ENCODE results near the gene LIM2.
"Not testable (repeated sequence)": the region's sequence is repeated elsewhere in the genome, so short reads cannot be mapped to it uniquely, and the experiment has no call there.

DNA sequence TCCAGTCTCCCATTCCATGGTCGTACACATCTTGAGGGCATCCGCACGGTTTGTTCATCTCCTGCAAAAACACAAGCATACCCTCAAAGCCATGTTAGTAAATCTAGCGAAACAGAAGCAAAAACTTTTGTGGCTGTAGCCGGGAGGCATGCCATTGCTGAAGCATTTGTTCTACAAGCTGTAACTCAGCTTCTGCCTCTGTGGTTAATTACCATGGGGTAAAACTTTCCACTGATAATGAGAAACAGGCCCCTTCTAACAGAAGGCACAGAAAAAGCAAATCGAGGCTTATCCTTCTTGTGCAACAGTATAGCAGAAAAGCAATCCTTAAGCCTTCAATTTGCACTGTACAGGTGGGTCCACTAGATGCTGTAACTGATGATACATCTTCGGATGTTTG is 12.2 kb upstream of the LIM2 start:
- TF ChIP-seq, protein P1, sequence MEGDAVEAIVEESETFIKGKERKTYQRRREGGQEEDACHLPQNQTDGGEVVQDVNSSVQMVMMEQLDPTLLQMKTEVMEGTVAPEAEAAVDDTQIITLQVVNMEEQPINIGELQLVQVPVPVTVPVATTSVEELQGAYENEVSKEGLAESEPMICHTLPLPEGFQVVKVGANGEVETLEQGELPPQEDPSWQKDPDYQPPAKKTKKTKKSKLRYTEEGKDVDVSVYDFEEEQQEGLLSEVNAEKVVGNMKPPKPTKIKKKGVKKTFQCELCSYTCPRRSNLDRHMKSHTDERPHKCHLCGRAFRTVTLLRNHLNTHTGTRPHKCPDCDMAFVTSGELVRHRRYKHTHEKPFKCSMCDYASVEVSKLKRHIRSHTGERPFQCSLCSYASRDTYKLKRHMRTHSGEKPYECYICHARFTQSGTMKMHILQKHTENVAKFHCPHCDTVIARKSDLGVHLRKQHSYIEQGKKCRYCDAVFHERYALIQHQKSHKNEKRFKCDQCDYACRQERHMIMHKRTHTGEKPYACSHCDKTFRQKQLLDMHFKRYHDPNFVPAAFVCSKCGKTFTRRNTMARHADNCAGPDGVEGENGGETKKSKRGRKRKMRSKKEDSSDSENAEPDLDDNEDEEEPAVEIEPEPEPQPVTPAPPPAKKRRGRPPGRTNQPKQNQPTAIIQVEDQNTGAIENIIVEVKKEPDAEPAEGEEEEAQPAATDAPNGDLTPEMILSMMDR (IDR thresholded peaks at IDR 0.05; ENCODE audit: control extremely low read depth in 1 of 3, insufficient read depth in 1 of 3, low read depth in 1 of 3, low read length in 3 of 3), result not testable (repeated sequence)
- not testable (repeated sequence) for TF ChIP-seq TAF7 (optimal IDR thresholded peaks at IDR 0.05; ENCODE audit: borderline replicate concordance, low read depth, low read length); EP300 (IDR thresholded peaks at IDR 0.05; ENCODE audit: borderline replicate concordance in 1 of 2, low read depth in 2 of 2, low read length in 2 of 2); EZH2 (IDR thresholded peaks at IDR 0.05; ENCODE audit: low read depth, low read length, severe bottlenecking)

All from H1 (cell line).